ENCODE results near the gene MAML3. TPM values are rescaled to one million over a fixed set of nuclear protein-coding genes. Genes with fewer than 3 reads are reported as not detected.

The MAML3 gene
- total RNA-seq, 1 donor from 2014 or later = 0.54 TPM

- intact Hi-C loops (cut with micrococcal nuclease) = loop anchor here (1.0 to 5.0 kb wide), 9 partner anchors 40 to 591 kb away; no protein-coding TSS in a partner anchor
- H3K36me3 Mint-ChIP-seq (ENCODE audit: low read depth) = no peaks in the 10 kb centered on the region
- H3K4me3 Mint-ChIP-seq = no peak overlapping the region
- DNase-seq = no peak
- H3K9me3 Mint-ChIP-seq = no peaks in the 10 kb centered on the region
- peak overlapping the region; percentile 1 for H3K27ac Mint-ChIP-seq
- peaks cover 24% of the 10 kb centered on the region for H3K27me3 Mint-ChIP-seq
- peaks cover 17% of the 10 kb centered on the region for H3K4me1 Mint-ChIP-seq
Measured at GRCh38 chr4:139858436-139859205, 295.4 kb downstream of the MAML3 start.

GRCh38 chr4:139857977-139858376 lies 296.0 kb downstream of the MAML3 start:
- DNase-seq = no peak
- H3K36me3 Mint-ChIP-seq (ENCODE audit: low read depth) = no peaks in the 10 kb centered on the region
- no peak overlapping the region for H3K4me3 Mint-ChIP-seq
- H3K4me1 Mint-ChIP-seq = peaks cover 17% of the 10 kb centered on the region
- intact Hi-C loops (cut with micrococcal nuclease) = loop anchor here (1.0 to 5.0 kb wide), 7 partner anchors 41 to 591 kb away; no protein-coding TSS in a partner anchor
- H3K27me3 Mint-ChIP-seq = peaks cover 24% of the 10 kb centered on the region
- H3K27ac Mint-ChIP-seq = no peak overlapping the region
- H3K9me3 Mint-ChIP-seq = no peaks in the 10 kb centered on the region

GRCh38 chr4:139857021-139857420 lies 297.0 kb downstream of the MAML3 start:
- H3K4me1 Mint-ChIP-seq = peaks cover 17% of the 10 kb centered on the region
- H3K27me3 Mint-ChIP-seq = peaks cover 22% of the 10 kb centered on the region
- no peaks in the 10 kb centered on the region for H3K36me3 Mint-ChIP-seq (ENCODE audit: low read depth)
- no peak overlapping the region for H3K27ac Mint-ChIP-seq
- intact Hi-C loops (cut with micrococcal nuclease) = loop anchor here (5.0 kb wide), 3 partner anchors 215 to 590 kb away; no protein-coding TSS in a partner anchor
- DNase-seq = no peak
- H3K9me3 Mint-ChIP-seq = no peaks in the 10 kb centered on the region
- H3K4me3 Mint-ChIP-seq = no peak overlapping the region

GRCh38 chr4:139854668-139855403 lies 299.1 kb downstream of the MAML3 start:
- Mint-ChIP-seq H3K27me3 (peaks cover 17% of the 10 kb centered on the region), H3K9me3 (no peaks in the 10 kb centered on the region), H3K36me3 (ENCODE audit: low read depth) (no peaks in the 10 kb centered on the region), H3K27ac (no peak overlapping the region), H3K4me1 (peaks cover 17% of the 10 kb centered on the region), H3K4me3 (no peak overlapping the region)
- DNase-seq = no peak
- intact Hi-C loops (cut with micrococcal nuclease) = loop anchor here (5.0 kb wide), 3 partner anchors 217 to 588 kb away; no protein-coding TSS in a partner anchor

GRCh38 chr4:139853309-139853708 lies 300.7 kb downstream of the MAML3 start:
- H3K36me3 Mint-ChIP-seq (ENCODE audit: low read depth) = no peaks in the 10 kb centered on the region
- H3K9me3 Mint-ChIP-seq = no peaks in the 10 kb centered on the region
- DNase-seq = no peak
- peaks cover 10% of the 10 kb centered on the region for H3K4me1 Mint-ChIP-seq
- peaks cover 25% of the 10 kb centered on the region for H3K27me3 Mint-ChIP-seq
- H3K4me3 Mint-ChIP-seq = no peak overlapping the region
- H3K27ac Mint-ChIP-seq = no peak overlapping the region
- intact Hi-C loops (cut with micrococcal nuclease) = no loop called here

GRCh38 chr4:139852612-139853269 lies 301.2 kb downstream of the MAML3 start:
- no peak for DNase-seq
- H3K27me3 Mint-ChIP-seq = peaks cover 26% of the 10 kb centered on the region
- no peak overlapping the region for H3K27ac Mint-ChIP-seq
- intact Hi-C loops (cut with micrococcal nuclease) = no loop called here
- no peaks in the 10 kb centered on the region for H3K36me3 Mint-ChIP-seq (ENCODE audit: low read depth)
- no peaks in the 10 kb centered on the region for H3K9me3 Mint-ChIP-seq
- H3K4me1 Mint-ChIP-seq = peaks cover 7% of the 10 kb centered on the region
- H3K4me3 Mint-ChIP-seq = no peak overlapping the region

- intact Hi-C loops (cut with micrococcal nuclease) = no loop called here
- Mint-ChIP-seq H3K27ac (no peak overlapping the region), H3K36me3 (ENCODE audit: low read depth) (no peaks in the 10 kb centered on the region), H3K4me3 (no peak overlapping the region), H3K9me3 (no peaks in the 10 kb centered on the region), H3K27me3 (peaks cover 28% of the 10 kb centered on the region), H3K4me1 (peaks cover under 1% of the 10 kb centered on the region)
- no peak for DNase-seq
Measured at GRCh38 chr4:139851639-139852038, 302.3 kb downstream of the MAML3 start.

GRCh38 chr4:139851133-139851532 lies 302.9 kb downstream of the MAML3 start:
- Mint-ChIP-seq H3K27ac (no peak overlapping the region), H3K9me3 (no peaks in the 10 kb centered on the region), H3K27me3 (peaks cover 26% of the 10 kb centered on the region), H3K4me1 (no peaks in the 10 kb centered on the region), H3K36me3 (ENCODE audit: low read depth) (no peaks in the 10 kb centered on the region), H3K4me3 (no peak overlapping the region)
- intact Hi-C loops (cut with micrococcal nuclease) = no loop called here
- DNase-seq = no peak

- Mint-ChIP-seq H3K4me1 (peaks cover 3% of the 10 kb centered on the region), H3K27ac (no peak overlapping the region), H3K4me3 (no peak overlapping the region), H3K9me3 (no peaks in the 10 kb centered on the region), H3K27me3 (peaks cover 27% of the 10 kb centered on the region), H3K36me3 (ENCODE audit: low read depth) (no peaks in the 10 kb centered on the region)
- DNase-seq = no peak
- intact Hi-C loops (cut with micrococcal nuclease) = no loop called here
Measured at GRCh38 chr4:139849219-139849618, 304.8 kb downstream of the MAML3 start.

- H3K27ac Mint-ChIP-seq = no peak overlapping the region
- H3K4me1 Mint-ChIP-seq = peaks cover 3% of the 10 kb centered on the region
- intact Hi-C loops (cut with micrococcal nuclease) = no loop called here
- no peak overlapping the region for H3K4me3 Mint-ChIP-seq
- no peaks in the 10 kb centered on the region for H3K36me3 Mint-ChIP-seq (ENCODE audit: low read depth)
- H3K9me3 Mint-ChIP-seq = no peaks in the 10 kb centered on the region
- DNase-seq = no peak
- peaks cover 35% of the 10 kb centered on the region for H3K27me3 Mint-ChIP-seq
Measured at GRCh38 chr4:139848028-139848427, 306.0 kb downstream of the MAML3 start.

GRCh38 chr4:139847602-139848001 lies 306.4 kb downstream of the MAML3 start:
- intact Hi-C loops (cut with micrococcal nuclease) = no loop called here
- no peaks in the 10 kb centered on the region for H3K36me3 Mint-ChIP-seq (ENCODE audit: low read depth)
- peaks cover 35% of the 10 kb centered on the region for H3K27me3 Mint-ChIP-seq
- no peaks in the 10 kb centered on the region for H3K9me3 Mint-ChIP-seq
- no peak for DNase-seq
- peaks cover 3% of the 10 kb centered on the region for H3K4me1 Mint-ChIP-seq
- no peak overlapping the region for H3K4me3 Mint-ChIP-seq
- no peak overlapping the region for H3K27ac Mint-ChIP-seq

GRCh38 chr4:139846766-139847165 lies 307.2 kb downstream of the MAML3 start:
- H3K9me3 Mint-ChIP-seq = no peaks in the 10 kb centered on the region
- no peak for DNase-seq
- H3K27ac Mint-ChIP-seq = no peak overlapping the region
- H3K36me3 Mint-ChIP-seq (ENCODE audit: low read depth) = no peaks in the 10 kb centered on the region
- peaks cover 3% of the 10 kb centered on the region for H3K4me1 Mint-ChIP-seq
- H3K4me3 Mint-ChIP-seq = no peak overlapping the region
- peaks cover 35% of the 10 kb centered on the region for H3K27me3 Mint-ChIP-seq
- intact Hi-C loops (cut with micrococcal nuclease) = no loop called here

GRCh38 chr4:139845453-139846093 lies 308.4 kb downstream of the MAML3 start:
- peaks cover 35% of the 10 kb centered on the region for H3K27me3 Mint-ChIP-seq
- H3K36me3 Mint-ChIP-seq (ENCODE audit: low read depth) = no peaks in the 10 kb centered on the region
- DNase-seq = no peak
- H3K27ac Mint-ChIP-seq = no peak overlapping the region
- intact Hi-C loops (cut with micrococcal nuclease) = no loop called here
- H3K9me3 Mint-ChIP-seq = no peaks in the 10 kb centered on the region
- H3K4me1 Mint-ChIP-seq = peaks cover 3% of the 10 kb centered on the region
- H3K4me3 Mint-ChIP-seq = no peak overlapping the region

All from activated CD4-positive, alpha-beta T cell treated with anti-CD3 and anti-CD28 coated beads, Interleukin-2, amount 10 ng/mL, durations not matched to agents 24 days and 14 days (primary cell).